NB4 (cell line): ENCODE data around the gene BCL2L12.

Experiments
- POLR2A ChIP-seq: IDR thresholded peaks from 2 replicates; pipeline ENCODE4 v1.6.1; 2011; ENCODE audit warnings: mild to moderate bottlenecking; ENCODE audit not compliant: insufficient read length; ENCODE audit errors: extremely low read depth
- TF ChIP-seq, protein P1 (sequence below): IDR thresholded peaks from one replicate; pipeline ENCODE4 v1.5.1; 2012; ENCODE audit warnings: low read depth, low read length
- TF ChIP-seq, protein P2 (sequence below): IDR thresholded peaks from 2 replicates; pipeline ENCODE4 v1.6.1; 2011; ENCODE audit warnings: low read depth, low read length

DNA sequence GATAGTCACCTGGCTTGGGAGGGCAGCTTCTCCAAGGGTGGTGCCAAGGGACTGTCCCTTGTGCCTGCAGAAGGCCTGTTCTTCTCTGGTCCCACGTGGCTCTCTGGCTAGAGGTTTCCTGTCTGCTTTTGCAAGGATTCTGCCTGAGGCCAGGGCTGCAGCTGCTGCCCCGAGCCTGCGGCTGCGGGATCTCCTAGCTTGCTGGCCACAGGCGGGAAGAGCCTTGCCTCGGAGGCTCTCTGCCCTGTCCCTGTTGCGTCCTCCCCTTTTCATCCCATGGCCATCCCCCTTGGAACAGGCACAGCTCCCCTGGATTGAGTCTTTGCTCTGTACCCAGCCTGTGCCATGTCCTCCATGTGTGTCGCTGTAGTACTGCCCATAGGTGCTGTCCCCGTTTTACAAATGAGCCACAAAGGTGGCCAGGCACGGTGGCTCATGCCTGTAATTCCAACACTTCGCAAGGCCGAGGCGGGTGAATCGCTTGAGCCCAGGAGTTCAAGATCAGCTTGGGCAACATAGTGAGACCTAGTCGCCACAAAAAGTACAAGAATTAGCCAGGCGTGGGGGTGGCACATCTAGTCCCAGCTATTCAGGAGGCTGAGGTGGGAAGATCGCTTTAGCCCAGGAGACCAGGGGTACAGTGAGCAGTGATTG lies 9.2 kb upstream of the BCL2L12 start:
- TF ChIP-seq, protein P1, sequence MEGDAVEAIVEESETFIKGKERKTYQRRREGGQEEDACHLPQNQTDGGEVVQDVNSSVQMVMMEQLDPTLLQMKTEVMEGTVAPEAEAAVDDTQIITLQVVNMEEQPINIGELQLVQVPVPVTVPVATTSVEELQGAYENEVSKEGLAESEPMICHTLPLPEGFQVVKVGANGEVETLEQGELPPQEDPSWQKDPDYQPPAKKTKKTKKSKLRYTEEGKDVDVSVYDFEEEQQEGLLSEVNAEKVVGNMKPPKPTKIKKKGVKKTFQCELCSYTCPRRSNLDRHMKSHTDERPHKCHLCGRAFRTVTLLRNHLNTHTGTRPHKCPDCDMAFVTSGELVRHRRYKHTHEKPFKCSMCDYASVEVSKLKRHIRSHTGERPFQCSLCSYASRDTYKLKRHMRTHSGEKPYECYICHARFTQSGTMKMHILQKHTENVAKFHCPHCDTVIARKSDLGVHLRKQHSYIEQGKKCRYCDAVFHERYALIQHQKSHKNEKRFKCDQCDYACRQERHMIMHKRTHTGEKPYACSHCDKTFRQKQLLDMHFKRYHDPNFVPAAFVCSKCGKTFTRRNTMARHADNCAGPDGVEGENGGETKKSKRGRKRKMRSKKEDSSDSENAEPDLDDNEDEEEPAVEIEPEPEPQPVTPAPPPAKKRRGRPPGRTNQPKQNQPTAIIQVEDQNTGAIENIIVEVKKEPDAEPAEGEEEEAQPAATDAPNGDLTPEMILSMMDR = no peak
- no peak for TF ChIP-seq POLR2A
- TF ChIP-seq, protein P2, sequence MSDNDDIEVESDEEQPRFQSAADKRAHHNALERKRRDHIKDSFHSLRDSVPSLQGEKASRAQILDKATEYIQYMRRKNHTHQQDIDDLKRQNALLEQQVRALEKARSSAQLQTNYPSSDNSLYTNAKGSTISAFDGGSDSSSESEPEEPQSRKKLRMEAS = no peak
